Tracheal epithelial cell (primary cell): ENCODE measurements around the gene DNAJA2. TPM values are rescaled to one million over a fixed set of nuclear protein-coding genes. Genes with fewer than 3 reads are reported as not detected.

Experiments used
- total RNA-seq: library from RNA; depleted of rRNA; stranded (reverse); fragments of >200 nt; gene quantifications from 2 replicates; pipeline ENCODE4 v1.2.1, GENCODE V29; 2014

Gene DNAJA2
- 91.3 and 92.3 TPM in 2 replicates for total RNA-seq

GRCh38 chr16:46973207-46973995, at the start of gene DNAJA2:
DNAJA2 (minus strand) TSS chr16:46973674; CDS start chr16:46973572, 102 bp downstream.

Other genes with a start within 250 kb of the DNAJA2 start
- under 0.01 TPM in 2 replicates for gene MYLK3, start 225.3 kb downstream of the DNAJA2 start, total RNA-seq
- 6.0 and 6.6 TPM in 2 replicates for gene C16orf87, start 142.5 kb downstream of the DNAJA2 start, total RNA-seq
- 48.8 and 56.4 TPM in 2 replicates for gene GPT2, start 89.3 kb downstream of the DNAJA2 start, total RNA-seq
- 28.2 and 40.5 TPM in 2 replicates for gene NETO2, start 170.3 kb upstream of the DNAJA2 start, total RNA-seq